GM21723 (cell line): Measurements from ENCODE around the gene CITED2.
A peak's percentile ranks its signal among the peaks of the same experiment; 100 is the strongest.
"Not testable (repeated sequence)": the region's sequence is repeated elsewhere in the genome, so short reads cannot be mapped to it uniquely, and the experiment has no call there.

Source experiments
- ATAC-seq: cut with Tn5 transposase; IDR thresholded peaks from one replicate; pipeline ENCODE4 v1.9.1; 2021; ENCODE audit warnings: mild to moderate bottlenecking, moderate library complexity; ENCODE audit not compliant: unreplicated experiment

Gene CITED2, protein sequence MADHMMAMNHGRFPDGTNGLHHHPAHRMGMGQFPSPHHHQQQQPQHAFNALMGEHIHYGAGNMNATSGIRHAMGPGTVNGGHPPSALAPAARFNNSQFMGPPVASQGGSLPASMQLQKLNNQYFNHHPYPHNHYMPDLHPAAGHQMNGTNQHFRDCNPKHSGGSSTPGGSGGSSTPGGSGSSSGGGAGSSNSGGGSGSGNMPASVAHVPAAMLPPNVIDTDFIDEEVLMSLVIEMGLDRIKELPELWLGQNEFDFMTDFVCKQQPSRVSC

DNA sequence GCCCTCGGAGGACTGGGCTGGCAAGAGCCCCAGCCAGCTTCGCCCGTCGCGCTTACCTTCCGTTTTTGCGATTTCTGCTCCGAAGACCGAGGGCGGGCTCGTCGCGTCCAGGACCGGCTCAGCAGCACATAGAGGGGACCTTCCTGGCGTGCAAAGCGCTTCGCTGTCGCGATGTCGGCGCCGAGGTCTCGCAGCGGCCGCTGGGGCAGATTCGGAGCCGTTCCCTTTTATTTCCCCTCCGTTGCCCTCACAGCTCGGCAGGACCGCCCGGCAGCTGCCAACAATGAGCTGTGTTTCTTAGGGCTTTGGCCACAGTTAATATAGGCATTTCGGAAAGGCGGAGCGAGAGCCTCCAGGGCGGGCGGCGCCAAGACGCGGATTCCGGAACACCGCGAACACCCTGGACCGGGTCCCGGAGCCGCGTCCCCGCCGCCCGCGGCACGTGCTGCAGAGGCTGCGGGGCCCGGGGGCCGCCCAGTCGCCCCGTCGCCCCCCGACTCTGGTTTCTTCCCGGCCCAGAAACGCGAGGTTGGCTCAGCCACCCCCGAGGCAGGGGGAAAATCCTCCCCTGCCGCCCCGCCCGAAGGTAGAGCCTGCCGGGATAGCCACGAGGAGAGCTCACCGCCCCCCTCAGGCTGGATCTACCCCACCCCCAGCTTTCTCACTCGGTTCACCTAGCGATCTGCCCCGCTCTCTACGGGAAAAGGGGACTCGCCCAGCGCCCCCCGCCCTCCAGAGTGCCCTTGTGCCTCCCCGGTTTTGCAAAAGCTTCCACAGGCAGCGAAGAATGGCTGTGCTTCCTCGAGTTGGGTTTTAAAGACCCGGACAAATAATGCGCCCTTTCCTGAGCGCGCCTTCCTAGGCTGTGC lies at the start of gene CITED2:
Gene CITED2, minus strand, starts transcription at position 292 of the 869 bp plus-strand sequence. CDS start 704 bp downstream, outside the sequence.
- ATAC-seq: peak; percentile 65

DNA sequence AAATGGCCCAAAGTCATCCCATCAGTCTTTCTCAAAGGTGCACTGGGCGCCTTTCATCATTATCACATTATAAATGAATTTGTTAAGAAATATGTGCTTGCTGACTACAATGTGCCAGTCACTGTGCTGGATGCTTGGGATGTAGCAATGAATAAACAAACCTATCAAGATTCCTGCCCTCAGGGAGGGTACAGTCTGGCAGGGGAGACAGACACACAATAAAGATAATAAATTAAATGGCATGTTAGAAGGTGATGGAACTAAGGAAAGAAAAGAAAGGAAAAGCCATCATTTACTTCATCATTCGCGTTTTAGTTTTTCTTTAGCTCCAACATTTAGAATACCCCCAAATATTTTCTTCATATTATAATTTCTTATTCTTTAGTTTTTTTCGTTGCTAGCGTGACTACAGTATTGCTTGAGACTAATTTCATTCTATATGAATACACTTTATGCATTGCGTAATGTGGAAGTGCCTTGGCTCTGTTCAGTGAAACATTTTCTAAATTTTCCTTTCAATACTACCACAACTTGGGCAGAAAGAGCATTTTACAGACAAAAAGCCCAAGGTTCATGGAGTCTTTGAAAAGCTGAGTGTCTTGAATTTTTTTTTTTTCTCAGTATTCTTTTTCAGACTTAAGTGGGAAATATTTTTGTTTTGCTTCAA lies 48.7 kb upstream of the CITED2 start:
- ATAC-seq: no peak

DNA sequence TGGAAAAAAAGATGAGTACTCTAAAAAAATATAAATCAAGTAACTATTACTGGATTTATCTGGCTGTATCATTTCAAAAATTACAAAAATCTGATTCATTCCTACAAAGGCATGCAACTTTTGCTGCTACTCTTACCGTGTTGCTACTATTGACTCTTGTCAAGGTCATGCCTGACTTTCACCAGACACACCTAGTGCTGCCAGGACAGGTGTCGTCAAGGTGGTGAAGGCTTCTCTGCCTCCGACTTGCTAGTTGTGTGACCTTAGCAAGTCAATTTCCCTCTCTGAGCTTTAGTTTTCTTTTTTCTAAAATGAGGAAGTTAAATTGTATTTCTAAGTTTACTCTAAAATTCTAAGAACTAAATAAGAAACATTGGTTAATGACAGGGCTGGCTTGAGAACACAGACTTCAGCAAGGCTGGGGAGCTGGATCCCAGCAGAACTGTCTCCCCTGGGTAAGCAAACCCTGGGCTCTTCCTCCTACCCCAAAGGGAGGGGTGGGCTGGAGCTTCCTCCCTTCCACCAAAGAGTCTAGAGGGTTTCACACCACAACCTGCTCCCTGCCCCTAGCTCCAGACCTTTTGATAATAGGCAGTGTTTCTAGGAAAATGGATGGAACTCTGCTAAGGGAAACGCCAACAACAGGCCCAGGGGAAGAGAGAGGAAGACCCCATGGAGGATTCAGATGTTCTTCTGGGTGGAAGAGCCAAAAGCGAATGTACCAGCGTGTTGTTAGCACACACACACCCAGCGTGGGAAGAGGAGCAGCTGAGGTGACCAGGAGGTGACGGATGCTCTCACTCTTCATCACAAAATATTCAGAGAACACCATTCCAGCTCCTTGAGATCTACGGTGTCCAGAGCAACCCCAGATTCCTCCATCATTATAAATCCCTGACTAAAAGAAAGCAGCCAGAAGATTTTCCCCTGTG lies 47.9 kb upstream of the CITED2 start:
- ATAC-seq: no peak

DNA sequence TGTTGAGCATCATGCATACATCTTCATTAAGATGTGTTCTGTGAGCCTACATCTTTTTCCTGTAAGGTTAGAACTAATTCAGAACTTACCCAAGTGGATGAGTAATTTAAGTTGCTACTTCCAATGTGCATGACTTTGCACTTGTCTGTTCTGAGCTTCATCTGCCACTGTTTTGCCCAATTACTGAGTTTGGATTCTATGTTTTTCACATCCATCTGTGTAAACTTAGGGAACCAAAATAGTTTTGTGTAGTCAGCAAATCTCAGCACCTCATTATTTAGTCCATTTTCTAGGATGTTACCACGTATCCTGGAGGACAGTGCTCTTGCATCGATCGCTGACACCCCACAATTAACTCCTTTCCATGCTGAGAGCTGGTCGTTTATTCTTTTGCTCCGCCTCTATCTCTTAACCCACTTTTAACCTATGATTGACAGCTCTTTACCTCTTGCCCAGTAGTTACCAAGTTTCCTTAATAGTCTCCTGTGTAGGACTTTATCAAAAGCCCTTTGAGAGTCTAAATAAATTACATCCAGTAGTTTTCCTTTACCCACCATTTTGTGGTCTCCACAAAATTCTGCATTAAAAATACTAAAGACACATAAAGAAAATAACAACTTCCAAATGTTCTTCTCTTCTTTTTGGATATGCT lies 44.2 kb upstream of the CITED2 start:
- no peak for ATAC-seq

DNA sequence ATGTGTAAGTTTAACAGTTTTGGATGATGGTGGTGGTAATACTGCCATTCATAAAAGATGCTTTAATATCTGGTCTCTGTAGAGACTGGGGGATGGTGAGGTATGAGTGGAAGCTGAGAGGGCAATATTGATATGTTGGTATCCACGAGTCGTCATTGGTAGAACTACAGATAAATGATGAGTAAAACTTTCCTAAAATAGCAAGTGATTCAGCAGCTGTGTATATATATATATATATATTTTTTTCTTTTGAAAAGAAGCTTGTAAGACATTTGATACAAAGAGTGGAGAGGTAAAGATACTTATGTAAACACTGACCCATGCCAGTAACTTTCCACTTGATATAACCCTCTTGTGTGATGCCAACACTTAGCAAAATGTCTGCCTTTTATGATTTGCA lies 41.7 kb upstream of the CITED2 start:
- no peak for ATAC-seq

DNA sequence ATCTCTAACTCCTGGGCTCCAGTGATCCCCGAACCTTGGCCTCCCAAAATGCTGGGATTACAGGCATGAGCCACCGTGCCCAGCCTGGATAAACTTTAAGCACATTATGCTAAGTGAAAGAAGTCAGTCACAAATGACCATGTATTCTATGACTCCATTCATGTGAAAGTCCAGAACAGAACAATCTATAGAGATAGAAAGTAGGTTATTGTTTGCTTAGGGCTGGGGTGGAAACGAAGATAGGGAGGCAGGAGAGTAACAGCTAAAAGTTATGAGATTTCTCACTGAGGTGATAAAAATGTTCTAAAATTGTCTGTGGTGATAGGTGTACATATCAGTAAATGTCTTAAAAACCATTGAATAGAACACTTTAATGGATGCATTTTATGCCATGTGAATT lies 40.9 kb upstream of the CITED2 start:
- no peak for ATAC-seq

DNA sequence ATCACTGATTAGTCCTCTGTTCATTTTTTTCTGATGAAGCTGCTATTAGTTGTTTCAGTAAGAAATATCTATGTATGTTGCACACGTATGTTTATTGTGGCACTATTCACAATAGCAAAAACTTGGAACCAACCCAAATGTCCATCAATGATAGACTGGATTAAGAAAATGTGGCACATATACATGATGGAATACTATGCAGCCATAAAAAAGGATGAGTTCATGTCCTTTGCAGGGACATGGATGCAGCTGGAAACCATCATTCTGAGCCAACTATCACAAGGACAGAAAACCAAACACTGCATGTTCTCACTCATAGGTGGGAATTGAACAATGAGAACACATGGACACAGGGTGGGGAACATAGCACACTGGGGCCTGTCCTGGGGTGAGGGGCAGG lies 37.7 kb upstream of the CITED2 start:
- not testable (repeated sequence) for ATAC-seq

DNA sequence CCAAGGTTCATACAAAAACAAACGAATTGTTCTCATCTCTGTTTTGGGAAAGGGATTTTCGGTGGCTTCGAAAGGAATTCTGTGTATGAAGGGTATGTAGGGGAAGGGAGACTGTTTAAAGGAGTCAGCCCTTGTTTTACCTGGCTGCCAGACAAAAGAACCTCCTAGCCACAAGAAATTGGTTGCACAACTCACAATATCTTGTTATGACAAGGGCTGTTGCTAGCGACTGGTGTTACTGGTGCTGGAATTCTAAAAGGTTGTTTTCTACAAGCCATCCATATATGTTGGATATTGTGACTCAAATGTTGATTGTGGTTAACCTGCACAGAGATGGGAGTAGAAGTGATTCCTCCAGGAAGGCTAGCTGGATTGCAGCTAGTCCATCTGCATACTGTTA lies 34.6 kb upstream of the CITED2 start:
- no peak for ATAC-seq

DNA sequence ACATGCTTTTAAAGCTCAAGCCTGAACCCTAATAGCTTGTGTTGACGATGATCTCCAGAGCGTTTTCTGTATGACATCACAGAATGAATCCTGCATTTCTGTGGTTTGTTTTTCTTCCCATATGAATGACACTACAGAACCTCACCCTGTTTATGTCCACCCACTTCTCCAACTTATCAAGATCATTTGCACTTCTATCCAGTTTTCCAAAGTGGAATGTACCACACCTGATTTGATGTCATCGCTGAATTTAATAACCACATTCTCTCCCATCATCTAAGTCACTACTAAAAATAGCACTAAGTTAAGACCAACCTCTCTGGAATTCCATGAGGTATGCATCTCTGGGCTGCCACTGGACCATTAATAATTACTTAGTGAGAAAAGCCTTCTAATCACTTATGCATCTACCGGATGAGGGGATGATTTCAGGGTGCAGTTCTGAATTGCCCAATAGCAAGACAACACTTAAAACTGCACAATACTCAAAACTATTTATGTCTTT lies 33.3 kb upstream of the CITED2 start:
- ATAC-seq: no peak

DNA sequence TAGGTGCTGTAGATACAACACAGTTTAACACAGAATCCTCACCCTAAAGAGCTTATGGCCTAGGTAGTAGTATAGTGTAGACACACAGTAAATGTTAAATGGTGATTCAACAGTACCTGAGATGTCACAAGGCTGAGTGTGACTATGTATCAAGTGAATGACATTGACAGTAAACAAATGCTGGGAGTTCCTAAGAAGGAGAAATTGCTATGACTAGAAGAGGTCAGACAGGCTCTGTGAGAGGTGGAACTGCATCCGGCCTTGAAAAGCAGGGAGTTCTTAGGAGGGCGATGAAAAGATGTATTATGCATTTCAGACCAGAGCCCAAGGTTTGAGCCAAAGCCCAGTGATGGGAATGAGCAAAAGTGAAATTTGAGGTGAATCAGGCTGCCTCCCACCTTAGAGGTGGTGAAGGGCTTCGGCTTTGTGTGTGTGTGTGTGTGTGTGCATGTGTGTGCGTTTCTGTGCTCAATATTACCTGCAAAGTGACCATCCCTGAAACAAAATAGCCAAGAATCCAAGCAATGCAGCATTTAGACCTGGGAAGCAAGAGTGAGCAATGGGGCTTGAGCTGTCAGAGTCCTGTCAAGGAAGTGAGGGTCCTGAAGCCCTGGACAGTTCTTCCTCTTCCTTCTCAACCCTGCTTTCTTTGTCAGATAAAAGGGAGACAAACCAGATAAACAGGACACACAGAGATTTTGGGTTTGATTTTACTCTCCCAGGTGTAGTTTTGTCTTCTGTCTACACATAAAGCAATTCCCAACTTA lies 32.3 kb upstream of the CITED2 start:
- ATAC-seq: no peak

DNA sequence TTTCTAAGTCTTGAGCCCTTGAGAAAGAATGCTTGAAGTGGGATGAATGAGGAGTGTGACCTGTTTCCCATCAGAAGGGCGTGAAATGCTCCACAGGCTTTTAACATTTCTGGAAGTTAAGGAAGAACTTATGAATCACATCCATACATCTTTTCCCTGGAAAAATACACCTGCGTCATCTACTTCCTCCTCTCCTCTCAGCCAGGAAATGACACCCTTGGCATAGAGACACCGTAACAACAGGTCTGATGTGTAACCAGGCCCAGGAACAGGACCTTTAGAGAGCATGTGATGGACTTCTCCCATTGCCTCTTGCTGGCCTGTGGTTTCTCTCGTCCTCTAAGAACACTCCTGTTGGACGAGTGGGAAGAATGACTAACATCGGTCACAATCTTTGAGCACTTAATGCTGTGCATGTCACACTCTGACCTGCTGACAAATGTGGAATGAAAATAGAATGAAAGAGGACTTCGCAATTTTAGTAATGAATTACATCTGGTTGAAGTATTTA lies 28.5 kb upstream of the CITED2 start:
- no peak for ATAC-seq

DNA sequence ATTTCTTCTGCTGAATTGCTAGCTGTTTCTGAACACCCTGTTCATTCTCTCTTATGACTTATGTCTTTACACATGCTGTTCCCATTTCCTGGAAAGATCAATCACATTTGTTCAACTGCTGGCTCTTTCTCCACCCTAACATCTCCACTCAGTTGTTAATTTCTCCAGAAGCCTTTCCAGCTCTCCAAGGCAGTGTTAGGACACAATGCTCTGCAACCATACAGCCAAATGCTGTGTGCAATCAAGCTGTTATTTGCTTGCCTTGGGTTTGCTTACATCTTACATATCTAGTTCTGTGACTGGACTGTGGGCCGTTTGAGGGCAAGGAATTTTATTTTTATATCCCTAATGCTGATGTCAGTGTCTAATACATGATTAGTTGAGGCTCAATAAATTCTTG lies 24.2 kb upstream of the CITED2 start:
- no peak for ATAC-seq

DNA sequence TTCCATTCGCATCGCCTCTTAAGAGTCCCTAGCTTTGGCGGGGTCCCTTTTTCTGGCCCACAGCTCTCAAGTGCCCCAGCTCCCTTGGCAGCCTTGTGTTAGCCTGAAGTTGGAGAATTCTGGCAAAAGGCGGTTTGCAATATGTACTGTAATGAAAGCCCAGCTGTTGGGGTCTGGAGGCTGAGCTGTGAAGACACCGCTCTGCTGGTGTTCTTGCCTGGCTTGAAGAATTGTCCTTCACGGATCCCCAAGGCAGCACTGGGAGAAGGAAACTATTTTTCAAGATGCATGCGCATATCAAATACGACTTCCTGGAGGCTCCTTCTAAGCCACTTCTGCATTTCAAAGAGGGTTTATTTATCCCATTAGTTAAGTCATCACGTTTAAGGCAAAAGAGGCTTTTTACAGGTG lies 21.4 kb upstream of the CITED2 start:
- ATAC-seq: no peak

DNA sequence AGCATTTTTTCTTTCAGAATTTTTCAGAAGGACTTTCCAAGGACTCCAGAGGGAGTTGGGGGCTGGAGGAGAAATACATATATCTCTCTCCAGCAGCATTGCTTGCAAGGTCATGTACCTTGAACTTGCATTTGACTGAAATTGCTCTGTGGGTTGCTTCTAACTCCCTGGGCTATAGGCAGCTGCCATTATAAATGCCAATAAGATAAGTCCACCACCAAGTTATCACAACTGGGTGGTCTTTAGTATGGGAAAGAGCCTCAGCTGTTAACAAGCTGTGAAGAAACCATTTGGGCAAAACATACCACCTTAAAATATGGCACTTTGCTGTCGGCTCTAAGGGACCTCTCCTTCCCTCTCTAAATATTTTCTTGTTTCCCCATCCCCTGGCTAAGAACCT lies 20.9 kb upstream of the CITED2 start:
- ATAC-seq: no peak

DNA sequence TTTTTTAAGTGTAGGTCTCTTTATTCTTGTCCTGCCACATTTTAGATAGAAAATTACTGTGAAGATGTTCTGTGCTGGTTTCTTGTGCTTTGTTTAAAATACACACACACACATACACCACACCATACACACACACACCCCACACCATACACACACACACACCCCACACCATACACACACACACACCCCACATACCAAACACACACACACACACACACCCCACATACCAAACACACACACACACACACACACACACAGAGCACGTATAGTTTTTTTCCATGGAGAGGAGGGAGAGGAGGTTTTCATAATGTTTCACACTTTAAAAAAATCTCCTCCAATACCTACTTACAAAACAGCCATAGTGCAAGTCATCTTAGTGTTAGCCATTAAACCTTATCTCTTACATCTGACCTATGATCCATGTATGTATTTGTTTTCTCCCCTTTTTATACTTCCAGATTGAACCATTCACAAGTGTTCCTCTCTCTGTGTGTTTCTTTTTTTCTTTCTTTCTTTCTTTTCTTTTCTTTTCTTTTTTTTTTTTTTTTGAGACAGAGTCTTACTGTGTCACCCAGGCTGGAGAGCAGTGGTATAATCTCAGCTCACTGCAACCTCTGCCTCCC lies 19.7 kb upstream of the CITED2 start:
- ATAC-seq: no peak

DNA sequence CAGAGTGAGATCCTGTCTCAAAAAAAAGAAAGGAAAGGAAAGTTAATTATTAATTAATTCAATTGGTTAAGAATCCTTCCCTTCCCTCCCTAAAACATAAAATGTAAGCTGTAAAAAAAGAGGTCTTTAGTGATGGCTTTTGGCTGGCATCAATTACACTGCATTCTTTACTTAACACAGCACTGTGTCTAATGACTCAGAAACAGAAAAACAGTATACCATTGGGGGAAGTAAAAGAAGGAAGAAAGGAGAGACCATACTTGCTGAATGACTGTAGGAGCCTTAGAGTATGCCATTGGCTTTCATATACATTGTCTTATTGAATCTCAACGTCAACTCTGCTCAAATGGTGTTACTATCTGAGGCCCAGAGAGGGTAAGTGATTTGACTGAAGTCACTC lies 18.3 kb upstream of the CITED2 start:
- peak; percentile 100 for ATAC-seq

DNA sequence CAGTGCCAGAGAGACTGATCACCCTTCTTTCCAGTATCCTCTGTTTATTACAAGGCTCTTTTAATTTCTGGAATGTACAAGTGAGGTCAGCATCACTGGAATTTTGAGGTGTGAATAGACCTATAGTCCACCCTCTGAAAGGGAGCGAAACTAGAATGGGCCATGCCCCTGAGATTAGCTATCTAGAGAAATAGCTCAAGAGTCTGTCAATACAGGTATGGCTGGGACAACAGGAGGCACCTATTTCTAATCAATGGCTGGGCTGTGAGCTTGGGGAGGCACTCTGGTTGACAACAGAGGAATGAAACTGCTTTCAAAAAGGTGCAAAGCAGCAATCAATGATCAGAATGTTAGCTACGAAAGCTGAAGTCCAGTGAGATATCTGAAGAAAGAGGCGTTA lies 17.3 kb upstream of the CITED2 start:
- ATAC-seq: no peak

DNA sequence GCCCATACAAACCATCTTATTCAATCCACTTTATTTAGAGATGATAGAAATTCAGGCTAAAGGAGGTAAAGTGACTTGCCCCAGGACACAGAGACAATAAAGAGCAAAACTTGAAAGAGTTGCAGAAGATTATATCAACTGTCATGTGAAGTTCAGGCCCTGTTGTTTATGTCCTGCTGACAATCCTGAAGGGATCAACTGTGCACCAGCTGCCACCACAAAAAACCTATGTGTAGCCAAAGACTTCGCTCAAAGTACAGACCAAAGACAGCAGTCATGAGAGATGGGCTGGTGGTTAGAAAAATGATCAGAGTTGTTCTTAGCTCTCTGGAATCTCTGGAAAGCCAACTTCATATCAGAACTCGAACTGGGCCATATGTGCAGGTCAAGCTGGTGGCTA lies 16.0 kb upstream of the CITED2 start:
- ATAC-seq: no peak

DNA sequence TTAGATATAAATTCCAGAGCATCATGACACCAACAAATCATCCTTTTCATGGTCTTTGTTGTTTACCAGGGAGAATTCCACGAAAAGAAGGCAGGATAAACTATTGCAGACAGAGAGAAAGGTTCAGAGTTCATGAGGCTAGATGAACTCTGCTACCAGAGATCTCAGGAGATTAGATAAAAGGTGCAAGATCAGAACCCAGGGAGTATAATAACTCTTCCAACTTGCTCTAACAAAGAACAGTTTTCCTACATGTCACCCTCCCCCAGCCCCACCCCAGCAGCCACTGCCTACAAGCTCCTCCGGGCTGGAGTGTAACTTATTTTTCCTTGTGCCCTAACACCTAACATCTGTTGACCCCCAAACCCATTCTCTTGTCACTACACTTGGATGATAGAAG lies 13.9 kb upstream of the CITED2 start:
- ATAC-seq: no peak
